ENCODE measurements around the gene DPYD.

The DPYD gene

GRCh38 chr1:97841338-97841737 is 79.5 kb downstream of the DPYD start:
- no peak for TF ChIP-seq CTCF (IDR thresholded peaks at IDR 0.05)
- no peak for TF ChIP-seq ZFX (IDR thresholded peaks at IDR 0.05; ENCODE audit: borderline replicate concordance)
- no peak overlapping the region for H3K27ac ChIP-seq

DNA sequence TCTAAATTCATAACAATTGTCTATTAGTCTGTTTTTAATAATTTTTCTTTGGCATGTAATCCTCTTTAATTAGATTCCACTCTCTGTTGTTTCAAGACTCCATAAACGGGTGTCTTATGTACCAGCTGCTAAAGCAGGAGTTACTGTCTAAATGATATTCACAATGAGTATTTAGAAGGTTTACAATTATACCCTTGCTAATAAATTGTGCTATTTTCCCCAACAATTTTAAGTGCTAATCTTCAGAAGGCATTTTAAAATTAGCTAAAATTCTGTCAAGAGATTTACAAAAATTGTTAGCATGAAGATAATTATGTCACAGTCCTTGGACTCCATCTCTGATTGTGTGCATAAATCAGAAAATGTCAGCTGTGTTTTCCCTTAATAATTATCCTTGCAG is 83.7 kb downstream of the DPYD start:
- TF ChIP-seq ZFX (IDR thresholded peaks at IDR 0.05; ENCODE audit: borderline replicate concordance), result no peak
- TF ChIP-seq CTCF (IDR thresholded peaks at IDR 0.05), result no peak
- no peak overlapping the region for H3K27ac ChIP-seq

- no peak for TF ChIP-seq ZFX (IDR thresholded peaks at IDR 0.05; ENCODE audit: borderline replicate concordance)
- TF ChIP-seq CTCF (IDR thresholded peaks at IDR 0.05), result no peak
- H3K27ac ChIP-seq, result no peak overlapping the region
Observed at GRCh38 chr1:97834899-97835298, 85.9 kb downstream of the DPYD start.

GRCh38 chr1:97833881-97834280 is 87.0 kb downstream of the DPYD start:
- TF ChIP-seq ZFX (IDR thresholded peaks at IDR 0.05; ENCODE audit: borderline replicate concordance), result no peak
- H3K27ac ChIP-seq, result no peak overlapping the region

- no peak overlapping the region for H3K27ac ChIP-seq
- no peak for TF ChIP-seq ZFX (IDR thresholded peaks at IDR 0.05; ENCODE audit: borderline replicate concordance)
- TF ChIP-seq CTCF (IDR thresholded peaks at IDR 0.05), result no peak
Observed at GRCh38 chr1:97832481-97832880, 88.4 kb downstream of the DPYD start.

GRCh38 chr1:97827887-97828286 is 92.9 kb downstream of the DPYD start:
- TF ChIP-seq ZFX (IDR thresholded peaks at IDR 0.05; ENCODE audit: borderline replicate concordance) (no peak), CTCF (IDR thresholded peaks at IDR 0.05) (no peak)
- no peak overlapping the region for H3K27ac ChIP-seq

DNA sequence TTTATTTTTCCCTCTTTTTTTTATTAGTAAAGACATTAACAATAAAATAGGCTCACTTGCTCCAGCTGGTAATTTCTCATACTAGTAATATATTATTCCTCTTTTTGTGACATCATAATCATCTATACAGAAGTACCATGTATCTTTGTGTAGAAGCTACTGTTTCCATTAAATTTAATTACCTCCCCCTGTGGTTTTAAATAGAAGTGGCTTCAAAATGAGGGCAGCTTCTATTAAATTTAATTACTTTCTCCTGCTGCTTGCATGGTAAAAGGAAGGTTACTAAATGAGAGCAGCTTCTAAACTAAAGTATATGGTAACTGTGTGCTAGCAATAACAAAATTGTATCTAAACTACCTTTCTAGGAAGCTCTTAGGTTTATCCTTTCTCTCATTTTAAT is 94.0 kb downstream of the DPYD start:
- TF ChIP-seq CTCF (IDR thresholded peaks at IDR 0.05), result no peak
- no peak for TF ChIP-seq ZFX (IDR thresholded peaks at IDR 0.05; ENCODE audit: borderline replicate concordance)

DNA sequence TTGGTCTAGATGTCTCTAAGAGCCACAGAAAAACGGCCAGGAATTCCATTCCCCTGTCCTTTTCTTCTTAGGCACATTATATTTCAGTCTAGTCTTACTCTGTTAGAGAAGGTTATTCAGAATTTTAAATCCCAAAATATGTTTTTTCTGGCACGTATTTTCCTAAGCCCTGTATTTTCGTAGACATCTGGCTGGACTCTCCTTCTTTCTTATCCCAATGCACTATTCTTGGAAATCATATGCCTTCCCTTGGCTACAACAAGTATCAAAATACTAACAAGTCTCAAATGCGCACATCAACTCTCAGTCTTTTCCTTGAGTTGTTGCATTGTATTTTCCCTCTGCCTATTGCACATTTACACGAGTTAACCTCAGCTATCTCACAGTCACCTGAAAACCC is 96.2 kb downstream of the DPYD start:
- H3K27ac ChIP-seq, result no peak overlapping the region
- TF ChIP-seq ZFX (IDR thresholded peaks at IDR 0.05; ENCODE audit: borderline replicate concordance) (no peak), CTCF (IDR thresholded peaks at IDR 0.05) (no peak)

More for the DNA sequence above, 94.0 kb downstream of the DPYD start:
- no peak overlapping the region for H3K27ac ChIP-seq
